Mammary epithelial cell (primary cell): ENCODE data around the gene ISCA2.

Source experiments
- CTCF ChIP-seq, 2 donors: IDR thresholded peaks in 1 of 2; conservative IDR thresholded peaks in 1 of 2; 2 replicates each; pipeline ENCODE4 v1.5.1; 2011 to 2012; ENCODE audit warnings: inconsistent platforms in 2 of 2, low read length in 2 of 2, mild to moderate bottlenecking in 2 of 2, control low read depth in 1 of 2, low read depth in 1 of 2; ENCODE audit not compliant: insufficient read depth in 1 of 2; ENCODE audit errors: extremely low read depth in 1 of 2
- EZH2 ChIP-seq: IDR thresholded peaks from 2 replicates; pipeline ENCODE4 v1.6.1; 2012; ENCODE audit warnings: low read length, inconsistent platforms, borderline replicate concordance

- TF ChIP-seq CTCF (conservative IDR thresholded peaks at IDR 0.05 in 1 of 2, IDR thresholded peaks at IDR 0.05 in 1 of 2; ENCODE audit: extremely low read depth in 1 of 2, insufficient read depth in 1 of 2, low read depth in 1 of 2, low read length in 2 of 2) (no peak), EZH2 (no peak)
These were observed 13.5 kb upstream of the ISCA2 start for GRCh38 chr14:74480046-74480445.
